Measurements from ENCODE around the gene NR1D2. TPM values are rescaled to one million over a fixed set of nuclear protein-coding genes. Genes with fewer than 3 reads are reported as not detected.
"Not testable (repeated sequence)": the region's sequence is repeated elsewhere in the genome, so short reads cannot be mapped to it uniquely, and the experiment has no call there.

Gene NR1D2
- total RNA-seq, 1 experiment from 2014 or later = 18.4 TPM

DNA sequence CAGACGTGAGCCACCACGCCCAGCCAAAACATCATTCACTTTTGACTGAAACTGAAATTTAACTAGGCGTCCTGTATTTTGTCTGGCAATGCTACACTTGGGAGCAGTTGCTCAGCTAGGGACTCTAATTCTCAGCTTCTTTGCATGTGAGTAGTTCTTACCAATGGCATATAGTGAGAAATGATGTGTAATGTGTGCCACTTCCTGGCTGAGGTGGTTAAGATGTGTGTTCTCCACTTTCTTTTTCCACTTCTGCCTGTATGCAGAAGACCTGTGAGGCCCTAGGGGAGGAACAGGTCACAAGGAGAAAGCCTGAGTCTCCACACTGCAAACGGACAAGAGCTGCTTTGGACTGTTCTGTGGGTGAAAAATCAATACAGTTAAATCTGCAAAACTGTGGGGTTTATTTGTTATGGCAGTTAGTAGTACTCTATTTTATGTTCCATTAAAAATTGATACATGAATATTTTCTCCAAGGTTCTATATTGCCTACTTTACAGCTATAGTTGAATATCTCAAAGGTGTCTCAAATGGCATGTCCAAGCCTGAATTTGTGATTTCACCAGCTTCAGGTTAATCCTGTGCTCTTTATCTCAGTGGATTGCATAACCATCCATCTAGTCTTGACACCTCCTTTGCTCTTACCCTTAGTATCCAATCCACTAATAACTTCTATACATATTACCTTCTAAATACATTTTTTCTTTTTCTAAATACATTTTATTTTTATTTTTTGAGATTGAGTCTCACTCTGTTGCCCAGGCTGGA is 59.3 kb downstream of the NR1D2 start:
- no peaks in the 10 kb centered on the region for H3K27me3 Mint-ChIP-seq (ENCODE audit: low read depth)
- H3K27ac Mint-ChIP-seq = no peak overlapping the region
- no peaks in the 10 kb centered on the region for H3K36me3 Mint-ChIP-seq
- CTCF ChIA-PET = no interaction called here
- no peak for ATAC-seq
- DNase-seq (ENCODE audit: low spot score) = no peak
- H3K4me1 Mint-ChIP-seq = no peaks in the 10 kb centered on the region
- H3K9me3 Mint-ChIP-seq = peaks cover 4% of the 10 kb centered on the region
- no peak overlapping the region for H3K4me3 Mint-ChIP-seq
- POLR2A ChIA-PET = no interaction called here
- TF ChIP-seq KAT7 (CRISPR knock-in tag; IDR thresholded peaks at IDR 0.05; ENCODE audit: borderline replicate concordance) (no peak), ZNF416 (CRISPR knock-in tag; IDR thresholded peaks at IDR 0.05) (no peak), SMAD4 (CRISPR knock-in tag; IDR thresholded peaks at IDR 0.05) (no peak), ZNF317 (CRISPR knock-in tag; IDR thresholded peaks at IDR 0.05; ENCODE audit: borderline replicate concordance, low read depth) (no peak), ZNF219 (CRISPR knock-in tag; IDR thresholded peaks at IDR 0.05; ENCODE audit: borderline replicate concordance) (no peak), FOXP1 (CRISPR knock-in tag; IDR thresholded peaks at IDR 0.05; ENCODE audit: borderline replicate concordance) (no peak)
- TF ChIP-seq, protein P1, sequence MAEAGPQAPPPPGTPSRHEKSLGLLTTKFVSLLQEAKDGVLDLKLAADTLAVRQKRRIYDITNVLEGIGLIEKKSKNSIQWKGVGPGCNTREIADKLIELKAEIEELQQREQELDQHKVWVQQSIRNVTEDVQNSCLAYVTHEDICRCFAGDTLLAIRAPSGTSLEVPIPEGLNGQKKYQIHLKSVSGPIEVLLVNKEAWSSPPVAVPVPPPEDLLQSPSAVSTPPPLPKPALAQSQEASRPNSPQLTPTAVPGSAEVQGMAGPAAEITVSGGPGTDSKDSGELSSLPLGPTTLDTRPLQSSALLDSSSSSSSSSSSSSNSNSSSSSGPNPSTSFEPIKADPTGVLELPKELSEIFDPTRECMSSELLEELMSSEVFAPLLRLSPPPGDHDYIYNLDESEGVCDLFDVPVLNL (CRISPR knock-in tag; IDR thresholded peaks at IDR 0.05; ENCODE audit: borderline replicate concordance, low read depth) = no peak
- TF ChIP-seq, protein P2, sequence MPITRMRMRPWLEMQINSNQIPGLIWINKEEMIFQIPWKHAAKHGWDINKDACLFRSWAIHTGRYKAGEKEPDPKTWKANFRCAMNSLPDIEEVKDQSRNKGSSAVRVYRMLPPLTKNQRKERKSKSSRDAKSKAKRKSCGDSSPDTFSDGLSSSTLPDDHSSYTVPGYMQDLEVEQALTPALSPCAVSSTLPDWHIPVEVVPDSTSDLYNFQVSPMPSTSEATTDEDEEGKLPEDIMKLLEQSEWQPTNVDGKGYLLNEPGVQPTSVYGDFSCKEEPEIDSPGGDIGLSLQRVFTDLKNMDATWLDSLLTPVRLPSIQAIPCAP (CRISPR knock-in tag; IDR thresholded peaks at IDR 0.05) = no peak
- TF ChIP-seq, protein P3, sequence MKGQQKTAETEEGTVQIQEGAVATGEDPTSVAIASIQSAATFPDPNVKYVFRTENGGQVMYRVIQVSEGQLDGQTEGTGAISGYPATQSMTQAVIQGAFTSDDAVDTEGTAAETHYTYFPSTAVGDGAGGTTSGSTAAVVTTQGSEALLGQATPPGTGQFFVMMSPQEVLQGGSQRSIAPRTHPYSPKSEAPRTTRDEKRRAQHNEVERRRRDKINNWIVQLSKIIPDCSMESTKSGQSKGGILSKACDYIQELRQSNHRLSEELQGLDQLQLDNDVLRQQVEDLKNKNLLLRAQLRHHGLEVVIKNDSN (CRISPR knock-in tag; IDR thresholded peaks at IDR 0.05) = no peak
- TF ChIP-seq, protein P4, sequence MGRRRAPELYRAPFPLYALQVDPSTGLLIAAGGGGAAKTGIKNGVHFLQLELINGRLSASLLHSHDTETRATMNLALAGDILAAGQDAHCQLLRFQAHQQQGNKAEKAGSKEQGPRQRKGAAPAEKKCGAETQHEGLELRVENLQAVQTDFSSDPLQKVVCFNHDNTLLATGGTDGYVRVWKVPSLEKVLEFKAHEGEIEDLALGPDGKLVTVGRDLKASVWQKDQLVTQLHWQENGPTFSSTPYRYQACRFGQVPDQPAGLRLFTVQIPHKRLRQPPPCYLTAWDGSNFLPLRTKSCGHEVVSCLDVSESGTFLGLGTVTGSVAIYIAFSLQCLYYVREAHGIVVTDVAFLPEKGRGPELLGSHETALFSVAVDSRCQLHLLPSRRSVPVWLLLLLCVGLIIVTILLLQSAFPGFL (CRISPR knock-in tag; IDR thresholded peaks at IDR 0.05; ENCODE audit: borderline replicate concordance) = no peak
- TF ChIP-seq, protein P5, sequence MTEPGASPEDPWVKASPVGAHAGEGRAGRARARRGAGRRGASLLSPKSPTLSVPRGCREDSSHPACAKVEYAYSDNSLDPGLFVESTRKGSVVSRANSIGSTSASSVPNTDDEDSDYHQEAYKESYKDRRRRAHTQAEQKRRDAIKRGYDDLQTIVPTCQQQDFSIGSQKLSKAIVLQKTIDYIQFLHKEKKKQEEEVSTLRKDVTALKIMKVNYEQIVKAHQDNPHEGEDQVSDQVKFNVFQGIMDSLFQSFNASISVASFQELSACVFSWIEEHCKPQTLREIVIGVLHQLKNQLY (CRISPR knock-in tag; IDR thresholded peaks at IDR 0.05) = no peak
- TF ChIP-seq, protein P6, sequence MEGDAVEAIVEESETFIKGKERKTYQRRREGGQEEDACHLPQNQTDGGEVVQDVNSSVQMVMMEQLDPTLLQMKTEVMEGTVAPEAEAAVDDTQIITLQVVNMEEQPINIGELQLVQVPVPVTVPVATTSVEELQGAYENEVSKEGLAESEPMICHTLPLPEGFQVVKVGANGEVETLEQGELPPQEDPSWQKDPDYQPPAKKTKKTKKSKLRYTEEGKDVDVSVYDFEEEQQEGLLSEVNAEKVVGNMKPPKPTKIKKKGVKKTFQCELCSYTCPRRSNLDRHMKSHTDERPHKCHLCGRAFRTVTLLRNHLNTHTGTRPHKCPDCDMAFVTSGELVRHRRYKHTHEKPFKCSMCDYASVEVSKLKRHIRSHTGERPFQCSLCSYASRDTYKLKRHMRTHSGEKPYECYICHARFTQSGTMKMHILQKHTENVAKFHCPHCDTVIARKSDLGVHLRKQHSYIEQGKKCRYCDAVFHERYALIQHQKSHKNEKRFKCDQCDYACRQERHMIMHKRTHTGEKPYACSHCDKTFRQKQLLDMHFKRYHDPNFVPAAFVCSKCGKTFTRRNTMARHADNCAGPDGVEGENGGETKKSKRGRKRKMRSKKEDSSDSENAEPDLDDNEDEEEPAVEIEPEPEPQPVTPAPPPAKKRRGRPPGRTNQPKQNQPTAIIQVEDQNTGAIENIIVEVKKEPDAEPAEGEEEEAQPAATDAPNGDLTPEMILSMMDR (IDR thresholded peaks at IDR 0.05) = no peak
- TF ChIP-seq, protein P7, sequence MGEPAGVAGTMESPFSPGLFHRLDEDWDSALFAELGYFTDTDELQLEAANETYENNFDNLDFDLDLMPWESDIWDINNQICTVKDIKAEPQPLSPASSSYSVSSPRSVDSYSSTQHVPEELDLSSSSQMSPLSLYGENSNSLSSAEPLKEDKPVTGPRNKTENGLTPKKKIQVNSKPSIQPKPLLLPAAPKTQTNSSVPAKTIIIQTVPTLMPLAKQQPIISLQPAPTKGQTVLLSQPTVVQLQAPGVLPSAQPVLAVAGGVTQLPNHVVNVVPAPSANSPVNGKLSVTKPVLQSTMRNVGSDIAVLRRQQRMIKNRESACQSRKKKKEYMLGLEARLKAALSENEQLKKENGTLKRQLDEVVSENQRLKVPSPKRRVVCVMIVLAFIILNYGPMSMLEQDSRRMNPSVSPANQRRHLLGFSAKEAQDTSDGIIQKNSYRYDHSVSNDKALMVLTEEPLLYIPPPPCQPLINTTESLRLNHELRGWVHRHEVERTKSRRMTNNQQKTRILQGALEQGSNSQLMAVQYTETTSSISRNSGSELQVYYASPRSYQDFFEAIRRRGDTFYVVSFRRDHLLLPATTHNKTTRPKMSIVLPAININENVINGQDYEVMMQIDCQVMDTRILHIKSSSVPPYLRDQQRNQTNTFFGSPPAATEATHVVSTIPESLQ (CRISPR knock-in tag; IDR thresholded peaks at IDR 0.05) = no peak

DNA sequence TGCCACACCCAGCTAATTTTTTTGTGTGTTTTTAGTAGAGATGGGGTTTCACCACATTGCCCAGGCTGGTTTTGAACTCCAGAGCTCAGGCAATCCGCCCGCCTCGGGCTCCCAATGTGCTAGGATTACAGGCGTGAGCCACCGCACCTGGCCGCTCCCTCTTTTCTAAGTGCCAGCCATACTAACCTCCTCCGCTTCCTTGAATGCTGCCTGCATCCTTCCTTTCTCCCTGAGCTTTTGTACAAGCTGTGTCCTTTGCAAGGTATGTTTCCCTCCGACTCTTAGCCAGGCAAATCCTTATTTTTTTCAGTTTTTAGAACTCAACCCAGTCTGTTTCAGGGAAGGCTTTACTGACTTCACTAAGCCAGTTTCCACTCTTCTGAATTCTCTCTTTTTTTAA is 60.6 kb downstream of the NR1D2 start:
- ATAC-seq = peak; percentile 52
- ChIA-PET POLR2A (no interaction called here), CTCF (interaction anchor here (1.0 to 1.4 kb wide), 3 partner anchors 14 to 675 kb away, joined by 3 to 4 read pairs (median 3); no protein-coding TSS in a partner anchor)

DNA sequence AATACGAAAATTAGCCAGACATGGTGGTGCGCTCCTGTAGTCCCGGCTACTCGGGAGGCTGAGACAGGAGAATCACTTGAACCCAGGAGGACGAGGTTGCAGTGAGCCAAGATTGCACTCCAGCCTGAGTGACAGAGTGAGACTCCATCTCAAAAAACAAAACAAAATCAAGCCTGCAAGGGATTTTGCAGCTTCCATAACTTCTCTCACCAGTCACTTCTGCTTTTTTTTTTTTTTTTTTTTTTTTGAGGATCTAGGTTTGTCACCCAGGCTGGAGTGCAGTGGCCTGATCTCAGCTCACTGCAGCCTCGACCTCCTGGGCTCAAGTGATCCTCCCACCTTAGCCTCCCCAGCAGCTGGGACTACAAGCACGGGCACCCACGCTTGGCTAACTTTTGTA is 65.7 kb downstream of the NR1D2 start:
- ATAC-seq; POLR2A ChIA-PET; H3K9me3 Mint-ChIP-seq; H3K27me3 Mint-ChIP-seq (ENCODE audit: low read depth); H3K4me3 Mint-ChIP-seq; DNase-seq (ENCODE audit: low spot score); H3K27ac Mint-ChIP-seq; H3K36me3 Mint-ChIP-seq; H3K4me1 Mint-ChIP-seq: not testable (repeated sequence)
- CTCF ChIA-PET = interaction anchor here (0.6 to 1.3 kb wide), 2 partner anchors 58 to 78 kb away, joined by 3 to 4 read pairs; no protein-coding TSS in a partner anchor

More for the DNA sequence above, 60.6 kb downstream of the NR1D2 start:
- no peaks in the 10 kb centered on the region for H3K27me3 Mint-ChIP-seq (ENCODE audit: low read depth)
- no peaks in the 10 kb centered on the region for H3K36me3 Mint-ChIP-seq
- no peak overlapping the region for H3K27ac Mint-ChIP-seq
- H3K9me3 Mint-ChIP-seq = peaks cover 4% of the 10 kb centered on the region
- no peaks in the 10 kb centered on the region for H3K4me1 Mint-ChIP-seq
- H3K4me3 Mint-ChIP-seq = no peak overlapping the region
- no peak for DNase-seq (ENCODE audit: low spot score)
- TF ChIP-seq ZBTB21 (CRISPR knock-in tag; IDR thresholded peaks at IDR 0.05; ENCODE audit: borderline replicate concordance) = no peak

Data from WTC11 (cell line).